ENCODE measurements around the gene RANBP10.

Gene RANBP10

GRCh38 chr16:67782567-67783352 lies 23.6 kb downstream of the RANBP10 start:
- Histone ChIP-seq H3K27me3 (ENCODE audit: insufficient read depth, low read depth, severe bottlenecking) (no peaks in the 10 kb centered on the region), H3K27ac (no peak overlapping the region), H3K4me3 (ENCODE audit: low read depth, low read length) (no peak overlapping the region), H3K9me3 (ENCODE audit: severe bottlenecking) (no peaks in the 10 kb centered on the region), H3K36me3 (peaks cover 2% of the 10 kb centered on the region)
- DNase-seq = peak; percentile 27
- TF ChIP-seq, protein P1, sequence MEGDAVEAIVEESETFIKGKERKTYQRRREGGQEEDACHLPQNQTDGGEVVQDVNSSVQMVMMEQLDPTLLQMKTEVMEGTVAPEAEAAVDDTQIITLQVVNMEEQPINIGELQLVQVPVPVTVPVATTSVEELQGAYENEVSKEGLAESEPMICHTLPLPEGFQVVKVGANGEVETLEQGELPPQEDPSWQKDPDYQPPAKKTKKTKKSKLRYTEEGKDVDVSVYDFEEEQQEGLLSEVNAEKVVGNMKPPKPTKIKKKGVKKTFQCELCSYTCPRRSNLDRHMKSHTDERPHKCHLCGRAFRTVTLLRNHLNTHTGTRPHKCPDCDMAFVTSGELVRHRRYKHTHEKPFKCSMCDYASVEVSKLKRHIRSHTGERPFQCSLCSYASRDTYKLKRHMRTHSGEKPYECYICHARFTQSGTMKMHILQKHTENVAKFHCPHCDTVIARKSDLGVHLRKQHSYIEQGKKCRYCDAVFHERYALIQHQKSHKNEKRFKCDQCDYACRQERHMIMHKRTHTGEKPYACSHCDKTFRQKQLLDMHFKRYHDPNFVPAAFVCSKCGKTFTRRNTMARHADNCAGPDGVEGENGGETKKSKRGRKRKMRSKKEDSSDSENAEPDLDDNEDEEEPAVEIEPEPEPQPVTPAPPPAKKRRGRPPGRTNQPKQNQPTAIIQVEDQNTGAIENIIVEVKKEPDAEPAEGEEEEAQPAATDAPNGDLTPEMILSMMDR (IDR thresholded peaks at IDR 0.05; ENCODE audit: low read depth, low read length) = no peak

DNA sequence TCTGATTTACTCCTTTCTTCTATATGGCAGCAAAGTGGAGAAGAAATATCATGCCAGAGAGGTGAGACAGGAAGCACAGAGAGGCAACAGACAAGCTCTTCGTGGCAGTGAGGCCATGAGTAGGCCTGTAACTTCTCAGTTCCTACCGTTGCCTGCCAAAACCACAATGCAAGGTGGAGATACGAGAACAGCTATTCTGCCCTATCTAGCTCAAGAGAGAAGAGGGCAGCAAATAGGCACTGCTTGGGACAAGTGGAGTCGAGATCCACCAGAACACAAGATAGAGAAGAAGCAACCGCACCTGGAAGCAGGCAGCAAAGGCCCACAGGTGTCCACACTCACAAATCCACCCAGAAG lies 24.8 kb downstream of the RANBP10 start:
- no peak overlapping the region for H3K4me3 ChIP-seq (ENCODE audit: low read depth, low read length)
- H3K27me3 ChIP-seq (ENCODE audit: insufficient read depth, low read depth, severe bottlenecking) = no peaks in the 10 kb centered on the region
- no peak for DNase-seq
- TF ChIP-seq, protein P1 (IDR thresholded peaks at IDR 0.05; ENCODE audit: low read depth, low read length) = no peak
- H3K36me3 ChIP-seq = peaks cover 2% of the 10 kb centered on the region
- H3K27ac ChIP-seq = no peak overlapping the region
- H3K9me3 ChIP-seq (ENCODE audit: severe bottlenecking) = no peaks in the 10 kb centered on the region

- Histone ChIP-seq H3K9me3 (ENCODE audit: severe bottlenecking) (no peaks in the 10 kb centered on the region), H3K27me3 (ENCODE audit: insufficient read depth, low read depth, severe bottlenecking) (no peaks in the 10 kb centered on the region), H3K27ac (no peak overlapping the region), H3K4me3 (ENCODE audit: low read depth, low read length) (no peak overlapping the region), H3K36me3 (peaks cover 2% of the 10 kb centered on the region)
- TF ChIP-seq, protein P1 (IDR thresholded peaks at IDR 0.05; ENCODE audit: low read depth, low read length) = no peak
- no peak for DNase-seq
Observed at GRCh38 chr16:67780847-67781564, 25.4 kb downstream of the RANBP10 start.

- TF ChIP-seq, protein P1 (IDR thresholded peaks at IDR 0.05; ENCODE audit: low read depth, low read length) = no peak
- no peaks in the 10 kb centered on the region for H3K27me3 ChIP-seq (ENCODE audit: insufficient read depth, low read depth, severe bottlenecking)
- H3K4me3 ChIP-seq (ENCODE audit: low read depth, low read length) = no peak overlapping the region
- DNase-seq = no peak
- no peaks in the 10 kb centered on the region for H3K9me3 ChIP-seq (ENCODE audit: severe bottlenecking)
- peaks cover 2% of the 10 kb centered on the region for H3K36me3 ChIP-seq
- H3K27ac ChIP-seq = no peak overlapping the region
Observed at GRCh38 chr16:67779256-67780014, 26.9 kb downstream of the RANBP10 start.

GRCh38 chr16:67775273-67775672 lies 31.1 kb downstream of the RANBP10 start:
- DNase-seq = no peak
- Histone ChIP-seq H3K27ac (no peak overlapping the region), H3K27me3 (ENCODE audit: insufficient read depth, low read depth, severe bottlenecking) (no peaks in the 10 kb centered on the region), H3K4me3 (ENCODE audit: low read depth, low read length) (no peak overlapping the region), H3K9me3 (ENCODE audit: severe bottlenecking) (no peaks in the 10 kb centered on the region), H3K36me3 (peaks cover 10% of the 10 kb centered on the region)
- TF ChIP-seq, protein P1 (IDR thresholded peaks at IDR 0.05; ENCODE audit: low read depth, low read length) = no peak

Measured in WERI-Rb-1 (cell line).